Activated CD4-positive, alpha-beta T cell treated with anti-CD3 and anti-CD28 coated beads, Interleukin-2, amount 10 ng/mL, durations not matched to agents 24 days and 14 days (primary cell): ENCODE measurements around the gene SLC22A23. TPM values are rescaled to one million over a fixed set of nuclear protein-coding genes. Genes with fewer than 3 reads are reported as not detected.
A peak's percentile ranks its signal among the peaks of the same experiment; 100 is the strongest.

Experiments used
- DNase-seq: peaks from one replicate; pipeline ENCODE4 v3.0.0; 2022
- H3K27ac Mint-ChIP-seq: one replicate; pipeline ENCODE4 v1.8.0; 2022; ENCODE audit warnings: mild to moderate bottlenecking, mixed read lengths
- H3K27me3 Mint-ChIP-seq: one replicate; pipeline ENCODE4 v1.8.0; 2022; ENCODE audit warnings: mixed read lengths
- H3K36me3 Mint-ChIP-seq: one replicate; pipeline ENCODE4 v1.8.0; 2022; ENCODE audit warnings: low read depth, mild to moderate bottlenecking, mixed read lengths
- H3K4me1 Mint-ChIP-seq: one replicate; pipeline ENCODE4 v1.8.0; 2021; ENCODE audit warnings: mixed read lengths
- H3K4me3 Mint-ChIP-seq: one replicate; pipeline ENCODE4 v1.8.0; 2022; ENCODE audit warnings: mild to moderate bottlenecking, moderate library complexity, mixed read lengths
- H3K9me3 Mint-ChIP-seq: one replicate; pipeline ENCODE4 v1.8.0; 2021; ENCODE audit warnings: mixed read lengths
- intact Hi-C: fragments of 100-400 bp; cut with micrococcal nuclease; formaldehyde crosslinking; loops from one replicate; pipeline ENCODE4 v1.15.1; 2023
- total RNA-seq: library from RNA; stranded (reverse); gene quantifications from 2 replicates; pipeline ENCODE4 v1.2.3, GENCODE V29; 2022

The SLC22A23 gene
- total RNA-seq, 1 donor from 2014 or later: 0.12 TPM

GRCh38 chr6:3415082-3415453 lies 41.8 kb downstream of the SLC22A23 start:
- Mint-ChIP-seq H3K4me1 (peaks cover 5% of the 10 kb centered on the region), H3K36me3 (no peaks in the 10 kb centered on the region), H3K9me3 (no peaks in the 10 kb centered on the region), H3K4me3 (no peak overlapping the region), H3K27me3 (peaks cover 6% of the 10 kb centered on the region), H3K27ac (no peak overlapping the region)
- intact Hi-C loops: no loop called here
- no peak for DNase-seq

DNA sequence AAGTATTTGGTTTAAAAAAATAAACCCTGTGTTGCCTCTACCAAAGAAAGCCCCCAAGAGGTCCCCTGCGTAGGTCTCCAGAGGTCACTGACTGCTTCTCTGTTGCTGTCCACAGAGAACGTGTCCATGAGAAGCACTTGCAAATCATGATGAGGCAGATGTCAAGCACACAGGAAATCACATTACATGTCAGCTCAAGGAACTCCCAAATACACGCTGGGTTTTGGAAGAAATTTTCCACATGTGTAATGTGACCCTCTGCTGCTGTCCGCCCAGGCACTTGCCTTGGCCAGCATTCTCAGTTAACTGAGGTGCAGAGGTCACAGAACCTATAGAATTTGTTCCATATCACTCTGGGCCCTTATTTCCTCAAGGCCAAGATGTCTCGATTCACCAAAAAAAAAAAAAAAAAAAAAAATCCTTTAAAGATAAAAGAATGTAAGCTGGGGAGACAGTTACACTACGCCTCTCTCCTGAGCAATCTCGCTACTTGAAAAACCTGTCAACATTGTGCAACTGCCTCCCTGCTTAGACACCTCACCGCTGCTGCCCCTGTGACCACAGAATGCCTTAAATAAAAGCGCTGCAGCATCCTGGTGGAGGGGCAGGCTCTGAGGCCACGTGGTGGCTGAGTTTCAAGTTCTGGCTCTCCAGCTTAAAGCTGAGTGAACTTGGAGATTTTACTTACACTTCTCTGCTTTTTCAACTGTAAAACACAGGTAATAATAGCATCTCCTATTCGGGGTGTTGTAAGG lies 42.3 kb downstream of the SLC22A23 start:
- Mint-ChIP-seq H3K4me3 (no peak overlapping the region), H3K36me3 (no peaks in the 10 kb centered on the region), H3K9me3 (no peaks in the 10 kb centered on the region), H3K27me3 (peaks cover 2% of the 10 kb centered on the region), H3K4me1 (peaks cover 5% of the 10 kb centered on the region), H3K27ac (no peak overlapping the region)
- DNase-seq: peak; percentile 63
- intact Hi-C loops: loop anchor here (5.0 kb wide), 1 partner anchor 137 kb away; no protein-coding TSS in a partner anchor

DNA sequence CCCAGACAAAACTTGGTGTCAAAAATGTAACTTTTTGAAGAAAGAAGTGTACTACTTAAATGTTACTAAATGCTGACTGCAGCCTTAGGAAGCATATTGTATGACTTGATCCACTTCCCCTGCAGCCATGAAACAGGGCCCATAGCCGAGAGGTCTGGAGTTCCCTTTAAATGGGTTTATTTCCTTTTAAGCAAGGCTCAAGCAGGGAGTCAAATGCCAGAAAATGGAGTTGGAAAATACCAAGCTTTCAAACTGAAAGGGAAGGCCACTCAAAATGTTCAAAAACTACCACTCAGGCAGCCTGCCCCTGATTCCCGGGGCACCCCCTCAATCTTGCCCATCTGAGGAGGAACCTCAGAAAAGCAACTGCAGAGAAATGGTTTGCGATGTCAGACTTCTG lies 43.3 kb downstream of the SLC22A23 start:
- Mint-ChIP-seq H3K9me3 (no peaks in the 10 kb centered on the region), H3K36me3 (no peaks in the 10 kb centered on the region), H3K4me1 (peaks cover 5% of the 10 kb centered on the region), H3K4me3 (no peak overlapping the region), H3K27me3 (peaks cover 2% of the 10 kb centered on the region), H3K27ac (no peak overlapping the region)
- DNase-seq: no peak
- intact Hi-C loops: loop anchor here (5.0 kb wide), 1 partner anchor 136 kb away; no protein-coding TSS in a partner anchor

- Mint-ChIP-seq H3K4me3 (no peak overlapping the region), H3K9me3 (no peaks in the 10 kb centered on the region), H3K4me1 (peaks cover 5% of the 10 kb centered on the region), H3K27me3 (peaks cover 2% of the 10 kb centered on the region), H3K27ac (no peak overlapping the region), H3K36me3 (no peaks in the 10 kb centered on the region)
- DNase-seq: no peak
- intact Hi-C loops: loop anchor here (5.0 kb wide), 1 partner anchor 136 kb away; no protein-coding TSS in a partner anchor
Measured at GRCh38 chr6:3412779-3413500, 43.9 kb downstream of the SLC22A23 start.

DNA sequence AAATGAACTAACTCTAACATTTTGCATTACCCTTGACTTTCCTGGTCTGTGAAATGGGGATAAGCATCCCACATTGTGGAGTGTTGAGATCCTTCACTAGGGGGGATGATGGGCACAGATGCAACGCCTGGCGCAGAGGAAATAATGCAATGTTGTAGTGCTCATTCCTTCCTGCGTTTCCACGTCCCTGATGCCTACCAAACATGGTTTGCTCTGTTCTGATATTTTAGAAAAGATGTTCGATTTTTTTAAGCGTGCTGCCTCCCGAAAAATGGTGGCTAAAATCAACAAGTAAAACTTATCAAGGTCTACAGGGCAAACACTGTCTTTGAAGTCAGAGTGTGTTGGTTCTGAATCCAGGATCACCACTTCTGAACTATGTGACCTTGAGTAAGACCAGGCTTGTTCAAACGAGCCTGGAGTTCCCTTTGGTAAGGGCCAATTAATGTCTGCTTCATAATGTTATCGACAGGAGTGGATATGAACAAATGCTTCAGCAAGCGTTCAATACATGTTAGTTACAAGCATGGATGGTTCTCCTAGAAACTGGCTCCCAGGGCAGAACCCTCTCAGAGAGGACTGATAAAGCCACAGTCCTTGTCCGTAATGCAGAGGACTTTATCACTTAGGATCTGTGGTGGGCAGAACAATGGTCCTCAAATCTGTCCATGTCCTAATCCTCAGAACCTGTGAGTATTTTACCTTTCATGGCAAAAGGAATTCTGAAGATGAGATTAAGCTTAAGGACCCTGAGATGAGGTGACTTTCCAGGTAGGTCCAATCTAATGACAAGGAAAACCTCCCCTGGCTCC lies 44.7 kb downstream of the SLC22A23 start:
- intact Hi-C loops: loop anchor here (5.0 kb wide), 1 partner anchor 135 kb away; no protein-coding TSS in a partner anchor
- no peak overlapping the region for H3K27ac Mint-ChIP-seq
- DNase-seq: no peak
- H3K4me3 Mint-ChIP-seq: no peak overlapping the region
- no peaks in the 10 kb centered on the region for H3K9me3 Mint-ChIP-seq
- peaks cover 5% of the 10 kb centered on the region for H3K4me1 Mint-ChIP-seq
- H3K27me3 Mint-ChIP-seq: peaks cover 2% of the 10 kb centered on the region
- no peaks in the 10 kb centered on the region for H3K36me3 Mint-ChIP-seq

DNA sequence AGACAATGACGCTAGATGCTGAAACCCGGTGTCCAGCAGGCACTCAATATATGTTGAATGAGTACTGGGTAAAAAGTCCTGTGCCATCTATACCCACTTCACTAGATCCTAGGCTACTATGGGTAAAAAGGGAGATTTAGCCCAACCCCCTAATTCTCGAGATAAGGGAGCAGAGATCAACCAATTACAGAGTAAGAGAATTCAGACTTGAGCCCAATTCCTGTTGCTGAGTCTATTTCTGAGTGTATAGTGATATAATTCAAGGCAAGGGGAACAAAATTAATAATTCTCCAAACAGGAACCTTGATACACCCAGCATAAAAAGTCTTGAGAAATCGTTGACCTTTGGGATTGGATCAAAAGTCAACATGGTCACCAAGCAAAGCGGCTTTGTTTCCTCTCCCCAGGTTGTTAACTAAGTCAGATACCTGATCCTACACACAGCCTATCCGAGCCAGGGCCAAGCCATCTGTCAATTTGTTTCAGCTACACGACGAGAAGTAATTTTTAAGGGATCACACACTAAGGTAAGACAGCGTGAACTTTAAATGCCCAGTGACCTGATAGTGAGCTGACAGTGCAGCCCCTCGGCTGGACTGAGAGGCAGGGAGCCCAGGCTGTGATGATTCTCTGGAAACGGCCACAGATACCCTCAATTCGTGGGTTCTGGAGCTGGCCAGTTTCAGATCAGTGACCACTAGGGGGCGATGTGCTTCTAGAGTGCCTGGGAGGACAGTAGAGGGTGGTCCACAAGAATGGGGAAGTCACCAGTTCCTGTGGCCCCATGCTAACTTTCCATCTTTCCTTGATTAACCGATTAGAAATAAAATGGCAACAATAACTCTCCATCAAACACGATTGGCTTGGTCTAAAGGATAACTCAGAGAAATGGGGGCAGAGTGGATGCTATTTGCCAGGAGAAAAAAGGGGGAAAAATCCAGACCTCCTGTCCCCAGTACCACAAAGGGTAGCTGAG lies 46.2 kb downstream of the SLC22A23 start:
- intact Hi-C loops: loop anchor here (5.0 kb wide), 1 partner anchor 133 kb away; no protein-coding TSS in a partner anchor
- Mint-ChIP-seq H3K27me3 (peaks cover 2% of the 10 kb centered on the region), H3K9me3 (no peaks in the 10 kb centered on the region), H3K4me1 (peaks cover 5% of the 10 kb centered on the region), H3K36me3 (no peaks in the 10 kb centered on the region), H3K27ac (no peak overlapping the region), H3K4me3 (no peak overlapping the region)
- DNase-seq: peak; percentile 85

GRCh38 chr6:3409699-3410384 lies 47.0 kb downstream of the SLC22A23 start:
- peaks cover 5% of the 10 kb centered on the region for H3K4me1 Mint-ChIP-seq
- intact Hi-C loops: loop anchor here (5.0 kb wide), 1 partner anchor 133 kb away; no protein-coding TSS in a partner anchor
- H3K36me3 Mint-ChIP-seq: no peaks in the 10 kb centered on the region
- H3K27ac Mint-ChIP-seq: no peak overlapping the region
- no peak overlapping the region for H3K4me3 Mint-ChIP-seq
- DNase-seq: no peak
- peaks cover 2% of the 10 kb centered on the region for H3K27me3 Mint-ChIP-seq
- no peaks in the 10 kb centered on the region for H3K9me3 Mint-ChIP-seq

GRCh38 chr6:3408665-3409064 lies 48.2 kb downstream of the SLC22A23 start:
- intact Hi-C loops: no loop called here
- Mint-ChIP-seq H3K4me1 (peaks cover 3% of the 10 kb centered on the region), H3K36me3 (no peaks in the 10 kb centered on the region), H3K27me3 (peaks cover 2% of the 10 kb centered on the region), H3K27ac (no peak overlapping the region), H3K9me3 (no peaks in the 10 kb centered on the region), H3K4me3 (no peak overlapping the region)
- no peak for DNase-seq

- H3K9me3 Mint-ChIP-seq: no peaks in the 10 kb centered on the region
- H3K27me3 Mint-ChIP-seq: peaks cover 2% of the 10 kb centered on the region
- H3K4me1 Mint-ChIP-seq: peaks cover 3% of the 10 kb centered on the region
- H3K36me3 Mint-ChIP-seq: no peaks in the 10 kb centered on the region
- no peak for DNase-seq
- H3K4me3 Mint-ChIP-seq: no peak overlapping the region
- intact Hi-C loops: no loop called here
- H3K27ac Mint-ChIP-seq: no peak overlapping the region
Measured at GRCh38 chr6:3407840-3408239, 49.0 kb downstream of the SLC22A23 start.

DNA sequence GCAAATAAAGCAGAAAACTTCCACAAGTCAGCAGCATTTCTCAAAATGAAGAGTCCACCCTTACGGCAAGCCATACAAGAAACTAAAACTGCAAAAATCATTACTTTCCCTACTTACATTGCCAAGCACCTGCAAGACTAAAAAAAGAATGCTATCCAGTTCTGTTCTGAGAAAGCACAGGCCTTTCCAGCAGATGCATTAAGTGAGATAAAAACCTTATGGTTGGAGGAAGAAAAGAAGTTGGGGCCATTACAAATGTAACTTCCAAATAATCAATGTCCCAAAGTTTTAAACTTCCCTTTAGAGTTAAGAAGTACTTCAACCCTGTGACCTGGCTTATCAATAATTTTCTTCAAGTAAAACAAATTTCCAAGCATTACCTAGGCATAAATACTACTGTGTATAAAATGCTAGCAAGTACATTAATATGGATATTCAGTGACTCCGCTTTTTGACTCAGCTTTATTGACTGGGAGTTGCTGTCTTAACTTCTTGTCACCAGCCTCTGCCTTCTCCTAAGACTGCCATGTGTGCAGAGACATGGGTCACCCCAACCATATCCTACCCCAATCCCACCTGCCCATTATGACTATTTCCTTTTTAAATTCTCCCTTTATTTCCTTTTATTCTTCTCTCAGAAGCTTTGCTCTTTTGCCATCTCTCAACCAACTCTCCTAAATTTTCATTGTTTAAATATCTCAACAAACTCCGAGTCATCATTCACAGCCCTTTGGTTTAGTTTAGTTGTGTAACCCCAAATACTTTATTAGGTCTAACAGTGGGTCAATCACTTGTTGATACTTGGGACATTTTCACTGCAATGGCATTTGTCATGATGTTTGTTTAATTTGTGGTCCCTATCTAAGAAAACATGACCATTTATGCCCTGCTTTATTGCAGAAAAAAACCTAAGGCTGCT lies 49.7 kb downstream of the SLC22A23 start:
- intact Hi-C loops: no loop called here
- H3K36me3 Mint-ChIP-seq: no peaks in the 10 kb centered on the region

DNA sequence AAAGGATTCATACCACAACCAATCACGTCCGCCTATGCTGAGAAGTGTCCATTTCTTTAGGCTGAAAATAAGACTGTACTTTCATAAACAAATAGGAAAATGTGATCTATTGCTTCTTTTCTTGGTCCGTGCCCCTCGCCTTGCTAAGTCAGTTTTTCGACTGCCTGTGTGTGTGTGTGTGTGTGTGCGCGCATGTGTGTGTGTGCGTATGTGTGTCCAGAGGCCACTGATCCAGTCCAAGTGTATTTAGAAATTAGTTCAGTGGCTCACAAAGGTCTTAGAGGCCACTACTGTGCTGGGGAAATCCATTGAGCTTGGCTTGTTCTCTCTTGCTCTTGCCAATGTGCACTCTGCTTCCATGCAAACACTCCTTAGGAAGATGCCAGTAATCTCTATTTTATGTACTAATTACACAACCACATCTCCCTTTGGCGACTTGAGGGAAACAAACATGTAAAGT lies 50.5 kb downstream of the SLC22A23 start:
- DNase-seq: no peak
- peaks cover 3% of the 10 kb centered on the region for H3K4me1 Mint-ChIP-seq
- H3K9me3 Mint-ChIP-seq: no peaks in the 10 kb centered on the region
- no peak overlapping the region for H3K4me3 Mint-ChIP-seq
- intact Hi-C loops: no loop called here
- H3K27ac Mint-ChIP-seq: no peak overlapping the region
- H3K27me3 Mint-ChIP-seq: peaks cover 2% of the 10 kb centered on the region
- no peaks in the 10 kb centered on the region for H3K36me3 Mint-ChIP-seq

More for the DNA sequence above, 49.7 kb downstream of the SLC22A23 start:
- no peaks in the 10 kb centered on the region for H3K9me3 Mint-ChIP-seq
- H3K27me3 Mint-ChIP-seq: peaks cover 2% of the 10 kb centered on the region
- H3K4me1 Mint-ChIP-seq: peaks cover 3% of the 10 kb centered on the region
- H3K27ac Mint-ChIP-seq: no peak overlapping the region
- H3K4me3 Mint-ChIP-seq: no peak overlapping the region
- no peak for DNase-seq
